Raji (cell line): ENCODE data around the gene HRH1.

Experiments used
- POLR2A ChIP-seq: IDR thresholded peaks from 2 replicates; pipeline ENCODE4 v1.6.1; 2011; ENCODE audit warnings: low read depth, low read length, control low read depth; ENCODE audit not compliant: insufficient read depth

Gene HRH1

DNA sequence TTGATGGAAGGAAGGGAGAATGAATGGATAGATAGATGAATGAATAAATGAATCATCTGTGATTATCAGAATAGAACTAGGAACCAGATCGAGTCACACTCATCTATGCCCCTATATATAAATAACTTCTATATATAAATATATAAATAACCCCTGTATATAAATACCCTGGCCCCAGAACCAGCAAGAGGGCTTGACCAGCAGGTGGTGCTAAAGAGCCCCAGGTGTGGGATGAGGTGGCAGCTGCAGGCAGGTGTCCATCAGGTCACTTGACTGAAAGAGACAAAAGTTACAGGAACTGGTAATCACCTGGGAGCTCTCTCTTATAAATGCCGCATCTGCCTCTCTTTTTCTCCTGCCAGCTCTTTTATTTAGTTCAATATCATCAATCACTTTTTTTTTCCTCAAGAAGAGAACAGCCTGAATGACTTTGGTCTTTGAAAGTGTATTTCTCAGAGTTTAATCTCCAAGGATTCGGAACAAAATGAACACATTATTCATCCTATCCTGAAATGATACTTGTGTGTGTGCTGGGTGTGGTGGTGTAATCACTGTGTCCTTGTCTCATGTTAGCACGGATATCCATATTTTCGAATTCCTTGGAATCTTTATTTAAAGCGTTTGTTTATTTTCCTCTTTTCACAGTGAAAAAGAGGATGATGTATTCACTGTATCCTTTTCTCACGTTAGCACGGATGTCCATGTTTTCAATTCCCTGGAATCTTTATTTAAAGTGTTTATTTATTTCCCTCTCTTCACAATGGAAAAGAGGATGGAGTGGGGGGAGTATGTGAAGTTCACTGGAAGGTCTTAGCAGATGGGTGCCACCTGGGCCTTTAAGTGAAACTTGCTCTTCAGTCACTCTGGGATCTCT lies 82.5 kb downstream of the HRH1 start:
- TF ChIP-seq POLR2A = no peak

- TF ChIP-seq POLR2A = no peak
Measured at GRCh38 chr3:11238060-11238459, 83.8 kb downstream of the HRH1 start.

DNA sequence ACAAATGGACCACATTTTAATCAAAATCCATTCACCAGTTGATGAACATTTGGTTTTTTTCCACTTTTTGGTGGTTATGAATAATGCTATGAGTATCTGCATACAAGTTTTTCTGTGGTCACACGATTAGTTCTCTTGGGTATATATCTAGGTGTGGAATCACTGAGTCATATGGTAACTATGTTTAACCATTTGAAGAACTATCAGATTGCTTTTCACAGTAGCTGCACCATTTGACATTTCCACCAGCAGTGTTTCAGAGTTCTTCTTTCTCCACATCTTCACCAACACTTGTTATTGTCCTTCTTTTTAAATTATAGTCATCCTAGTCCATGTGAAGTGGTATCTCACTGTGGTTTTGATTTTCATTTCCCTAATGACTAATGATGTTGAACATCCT lies 84.6 kb downstream of the HRH1 start:
- no peak for TF ChIP-seq POLR2A

GRCh38 chr3:11239796-11240195 lies 85.5 kb downstream of the HRH1 start:
- TF ChIP-seq POLR2A = no peak

GRCh38 chr3:11240496-11240895 lies 86.2 kb downstream of the HRH1 start:
- TF ChIP-seq POLR2A = no peak

DNA sequence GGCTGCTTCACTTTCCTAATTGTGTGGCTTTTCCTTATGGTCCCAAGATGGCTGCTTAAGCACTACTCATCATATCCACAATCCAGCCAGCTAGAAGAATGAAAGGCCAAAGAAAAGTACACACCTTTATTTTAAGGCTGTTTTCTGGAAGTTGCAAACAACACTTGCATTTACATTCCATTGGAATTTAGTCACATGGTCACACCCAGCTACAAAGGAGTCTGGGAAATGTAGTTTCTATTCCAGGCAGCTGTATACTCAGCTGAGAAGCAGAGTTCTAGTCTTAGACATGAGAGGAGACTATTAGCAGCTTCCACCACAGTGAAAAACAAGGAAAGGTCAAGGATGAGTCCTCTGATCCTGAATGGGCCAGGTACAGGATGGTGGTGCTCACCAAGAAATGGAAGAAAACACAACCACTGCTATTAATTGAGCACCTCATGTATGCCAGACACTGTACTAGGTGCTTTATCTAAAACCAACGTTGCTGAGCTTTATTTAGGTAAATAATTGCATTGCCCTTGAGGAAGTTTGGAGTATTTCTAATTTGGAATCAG lies 89.9 kb downstream of the HRH1 start:
- no peak for TF ChIP-seq POLR2A

GRCh38 chr3:11245276-11245675 lies 91.0 kb downstream of the HRH1 start:
- TF ChIP-seq POLR2A = no peak

DNA sequence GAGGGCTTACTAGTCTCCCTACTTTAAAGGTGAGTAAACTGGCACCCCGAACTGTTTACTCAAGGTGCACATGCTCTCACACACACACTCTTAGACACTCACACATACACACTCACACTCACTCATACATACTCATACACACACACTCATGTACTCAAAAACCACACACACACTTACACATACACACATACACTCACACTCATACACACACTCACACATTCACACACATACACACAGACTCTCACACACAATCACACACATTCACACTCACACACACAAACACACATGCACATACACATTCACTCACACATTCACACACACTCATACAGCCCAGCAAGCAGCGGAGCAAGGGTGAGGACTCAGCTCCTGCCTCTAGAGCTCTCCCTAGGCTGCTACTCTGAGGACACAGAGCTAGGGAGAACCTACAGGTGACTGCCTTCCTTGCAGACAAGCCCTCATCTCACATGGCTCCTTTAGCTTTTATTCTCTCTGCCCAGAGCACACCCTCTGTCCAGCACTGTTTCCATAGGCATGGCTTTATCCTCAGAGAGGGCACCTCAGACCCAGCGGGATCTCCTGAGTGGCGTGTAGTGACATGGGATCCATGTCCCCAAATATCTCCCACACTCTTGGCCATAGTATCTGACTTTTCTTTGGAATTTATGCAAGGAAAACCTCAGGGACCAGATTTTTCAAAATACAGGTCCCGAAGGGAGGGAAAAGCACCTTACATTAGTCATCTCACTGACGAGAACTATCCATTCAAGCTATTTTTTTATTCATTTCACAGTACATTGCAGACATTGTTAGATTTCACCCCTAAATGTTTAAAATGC lies 91.8 kb downstream of the HRH1 start:
- no peak for TF ChIP-seq POLR2A

DNA sequence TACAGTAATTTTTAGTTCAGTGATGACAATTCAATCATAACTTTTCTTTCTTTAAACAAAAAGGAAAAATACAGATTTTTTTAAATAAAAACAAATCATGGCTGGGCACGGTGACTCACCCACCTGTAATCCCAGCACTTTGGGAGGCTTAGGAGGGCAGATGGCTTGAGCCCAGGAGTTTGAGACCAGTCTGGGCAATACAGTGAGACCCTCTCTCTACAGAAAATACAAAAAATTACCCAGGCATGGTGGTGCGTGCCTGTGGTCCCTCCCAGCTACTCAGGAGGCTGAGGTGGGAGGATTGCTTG lies 92.3 kb downstream of the HRH1 start:
- no peak for TF ChIP-seq POLR2A

GRCh38 chr3:11247362-11247761 lies 93.1 kb downstream of the HRH1 start:
- no peak for TF ChIP-seq POLR2A

- TF ChIP-seq POLR2A = no peak
Measured at GRCh38 chr3:11248596-11248995, 94.3 kb downstream of the HRH1 start.

- no peak for TF ChIP-seq POLR2A
Measured at GRCh38 chr3:11250902-11251806, 96.9 kb downstream of the HRH1 start.

- TF ChIP-seq POLR2A = no peak
Measured at GRCh38 chr3:11251807-11252176, 97.5 kb downstream of the HRH1 start.

DNA sequence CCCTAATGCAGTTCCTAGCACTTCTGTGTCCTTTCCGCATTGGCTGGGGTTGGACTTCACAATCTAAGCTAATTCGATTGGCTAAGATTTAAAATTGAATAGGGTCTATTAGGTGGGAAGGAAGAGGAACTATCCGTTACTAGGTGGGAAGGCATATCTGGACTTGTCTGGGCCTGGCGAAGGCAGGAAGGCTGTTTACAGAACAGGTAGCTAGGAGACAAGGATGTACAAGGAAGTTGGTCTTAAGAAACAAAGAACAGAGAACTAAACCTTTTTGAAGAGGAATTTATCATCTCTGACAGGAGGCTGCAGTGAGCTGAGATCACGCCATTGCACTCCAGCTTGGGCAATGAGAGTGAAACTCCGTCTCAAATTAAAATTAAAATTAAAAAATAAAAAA lies 100.6 kb downstream of the HRH1 start:
- no peak for TF ChIP-seq POLR2A

- no peak for TF ChIP-seq POLR2A
Measured at GRCh38 chr3:11258958-11259357, 104.7 kb downstream of the HRH1 start.
